CD4-positive, alpha-beta memory T cell (primary cell): ENCODE results near the gene ERBB4. TPM values are rescaled to one million over a fixed set of nuclear protein-coding genes. Genes with fewer than 3 reads are reported as not detected.

Source experiments
- CTCF ChIA-PET: fragments of 350-600 bp; sonication (Branson Sonifier 250); formaldehyde crosslinking; loops from one replicate; lab custom pipeline; 2021; ENCODE audit warnings: inconsistent platforms; ENCODE audit not compliant: partially characterized antibody; lab: Charles Lee
- POLR2A ChIA-PET: fragments of 350-600 bp; sonication (Branson Sonifier 250); formaldehyde crosslinking; loops from one replicate; lab custom pipeline; 2021; ENCODE audit not compliant: partially characterized antibody; lab: Charles Lee
- DNase-seq, 5 donors: peaks; one replicate each; pipeline versions ENCODE4 v3.0.0 to v3.0.0-alpha.2; 2020 to 2022; ENCODE audit warnings: mixed read lengths in 1 of 5
- H3K27ac ChIP-seq: one replicate; pipeline ENCODE4 v1.7.0; 2013; ENCODE audit warnings: low read depth, low read length
- H3K27me3 ChIP-seq: 2 replicates; pipeline ENCODE4 v1.7.0; 2013; ENCODE audit warnings: mild to moderate bottlenecking, low read length, moderate library complexity; ENCODE audit not compliant: insufficient read depth
- H3K36me3 ChIP-seq: 2 replicates; pipeline ENCODE4 v1.7.0; 2013; ENCODE audit warnings: mild to moderate bottlenecking, low read length, moderate library complexity; ENCODE audit not compliant: insufficient read depth
- H3K4me1 ChIP-seq: 2 replicates; pipeline ENCODE4 v1.7.0; 2013; ENCODE audit warnings: mild to moderate bottlenecking, low read length, moderate library complexity; ENCODE audit not compliant: insufficient read depth
- H3K4me3 ChIP-seq, 2 donors: one replicate each; pipeline ENCODE4 v1.7.0; 2013; ENCODE audit warnings: low read length in 2 of 2, mild to moderate bottlenecking in 1 of 2
- H3K9me3 ChIP-seq, 2 donors: one replicate each; pipeline ENCODE4 v1.7.0; 2013; ENCODE audit warnings: low read length in 2 of 2, control low read depth in 1 of 2; ENCODE audit not compliant: control insufficient read depth in 1 of 2
- H3K27ac Mint-ChIP-seq, 7 donors: one replicate each; pipeline ENCODE4 v1.8.0; 2020 to 2021; ENCODE audit warnings: mixed read lengths in 7 of 7, mild to moderate bottlenecking in 6 of 7, inconsistent platforms in 3 of 7, moderate library complexity in 3 of 7
- H3K27me3 Mint-ChIP-seq, 2 donors: one replicate each; pipeline ENCODE4 v1.8.0; 2020 to 2021; ENCODE audit warnings: mixed read lengths in 2 of 2
- H3K36me3 Mint-ChIP-seq, 2 donors: one replicate each; pipeline ENCODE4 v1.8.0; 2020 to 2021; ENCODE audit warnings: mixed read lengths in 2 of 2, inconsistent platforms in 1 of 2, mild to moderate bottlenecking in 1 of 2
- H3K4me1 Mint-ChIP-seq, 4 donors: one replicate each; pipeline ENCODE4 v1.8.0; 2020 to 2021; ENCODE audit warnings: mixed read lengths in 4 of 4, mild to moderate bottlenecking in 1 of 4
- H3K4me3 Mint-ChIP-seq, 8 donors: one replicate each; pipeline ENCODE4 v1.8.0; 2020 to 2021; ENCODE audit warnings: mixed read lengths in 8 of 8, mild to moderate bottlenecking in 7 of 8, moderate library complexity in 6 of 8, inconsistent platforms in 3 of 8
- H3K9me3 Mint-ChIP-seq, 8 donors: one replicate each; pipeline ENCODE4 v1.8.0; 2020 to 2021; ENCODE audit warnings: mixed read lengths in 8 of 8, mild to moderate bottlenecking in 5 of 8, inconsistent platforms in 3 of 8, moderate library complexity in 1 of 8
- intact Hi-C: fragments of 100-400 bp; cut with micrococcal nuclease; formaldehyde crosslinking; loops from one replicate; pipeline ENCODE4 v1.15.1; 2023
- polyA plus RNA-seq, 2 donors: library from polyadenylated mRNA; unstranded; fragments of 300-500 nt; fragmentation: Illumina TruSeq; gene quantifications; one replicate each; pipeline ENCODE4 v1.2.3, GENCODE V29; 2021
- total RNA-seq, 2 experiments: library from RNA; stranded (reverse); gene quantifications; one replicate each; pipeline ENCODE4 v1.2.3, GENCODE V29; 2021

Gene ERBB4
- total and polyA plus RNA-seq, 4 experiments from 2014 or later: not detected

GRCh38 chr2:211990335-211990734 lies 548.3 kb downstream of the ERBB4 start:
- no peak for DNase-seq
- ChIA-PET POLR2A (no interaction called here), CTCF (no interaction called here)
- no peaks in the 10 kb centered on the region for H3K27me3 Mint-ChIP-seq
- no peaks in the 10 kb centered on the region for H3K4me1 Mint-ChIP-seq
- no peak overlapping the region for H3K27ac ChIP-seq
- H3K4me1 ChIP-seq: no peaks in the 10 kb centered on the region
- H3K9me3 ChIP-seq: no peaks in the 10 kb centered on the region
- no peaks in the 10 kb centered on the region for H3K36me3 Mint-ChIP-seq
- no peaks in the 10 kb centered on the region for H3K27me3 ChIP-seq
- H3K4me3 ChIP-seq: no peak overlapping the region
- peaks cover 0 to 6% (median 3%) of the 10 kb centered on the region in 8 donors for H3K9me3 Mint-ChIP-seq
- intact Hi-C loops: no loop called here
- no peak overlapping the region for H3K27ac Mint-ChIP-seq
- no peak overlapping the region for H3K4me3 Mint-ChIP-seq
- H3K36me3 ChIP-seq: no peaks in the 10 kb centered on the region

- H3K9me3 Mint-ChIP-seq: peaks cover 0 to 6% (median 2%) of the 10 kb centered on the region in 8 donors
- no peaks in the 10 kb centered on the region for H3K36me3 Mint-ChIP-seq
- H3K9me3 ChIP-seq: no peaks in the 10 kb centered on the region
- no peaks in the 10 kb centered on the region for H3K27me3 Mint-ChIP-seq
- no peak overlapping the region for H3K27ac Mint-ChIP-seq
- no peaks in the 10 kb centered on the region for H3K4me1 ChIP-seq
- intact Hi-C loops: no loop called here
- no peak overlapping the region for H3K4me3 Mint-ChIP-seq
- no peaks in the 10 kb centered on the region for H3K27me3 ChIP-seq
- ChIA-PET CTCF (no interaction called here), POLR2A (no interaction called here)
- H3K4me3 ChIP-seq: no peak overlapping the region
- no peaks in the 10 kb centered on the region for H3K4me1 Mint-ChIP-seq
- H3K27ac ChIP-seq: no peak overlapping the region
- no peaks in the 10 kb centered on the region for H3K36me3 ChIP-seq
- DNase-seq: no peak
Observed at GRCh38 chr2:211986313-211986712, 552.3 kb downstream of the ERBB4 start.

GRCh38 chr2:211985393-211985792 lies 553.2 kb downstream of the ERBB4 start:
- Mint-ChIP-seq H3K4me3 (no peak overlapping the region), H3K27me3 (no peaks in the 10 kb centered on the region), H3K27ac (no peak overlapping the region), H3K9me3 (peaks cover 0 to 8% (median 3%) of the 10 kb centered on the region in 8 donors), H3K4me1 (no peaks in the 10 kb centered on the region), H3K36me3 (no peaks in the 10 kb centered on the region)
- Histone ChIP-seq H3K4me1 (no peaks in the 10 kb centered on the region), H3K4me3 (no peak overlapping the region), H3K36me3 (no peaks in the 10 kb centered on the region), H3K27ac (no peak overlapping the region), H3K27me3 (no peaks in the 10 kb centered on the region), H3K9me3 (no peaks in the 10 kb centered on the region)
- no peak for DNase-seq
- intact Hi-C loops: no loop called here
- ChIA-PET CTCF (no interaction called here), POLR2A (no interaction called here)

- no peak for DNase-seq
- Mint-ChIP-seq H3K4me1 (no peaks in the 10 kb centered on the region), H3K27ac (no peak overlapping the region), H3K36me3 (no peaks in the 10 kb centered on the region), H3K9me3 (peaks cover 0 to 12% (median 4%) of the 10 kb centered on the region in 8 donors), H3K4me3 (no peak overlapping the region), H3K27me3 (no peaks in the 10 kb centered on the region)
- H3K4me3 ChIP-seq: no peak overlapping the region
- H3K9me3 ChIP-seq: no peaks in the 10 kb centered on the region
- intact Hi-C loops: no loop called here
- CTCF ChIA-PET: no interaction called here
- H3K36me3 ChIP-seq: no peaks in the 10 kb centered on the region
- H3K27ac ChIP-seq: no peak overlapping the region
- no peaks in the 10 kb centered on the region for H3K4me1 ChIP-seq
- H3K27me3 ChIP-seq: no peaks in the 10 kb centered on the region
- POLR2A ChIA-PET: no interaction called here
Observed at GRCh38 chr2:211982162-211982561, 556.4 kb downstream of the ERBB4 start.

GRCh38 chr2:211981451-211981850 lies 557.2 kb downstream of the ERBB4 start:
- peaks cover 0 to 15% (median 4%) of the 10 kb centered on the region in 8 donors for H3K9me3 Mint-ChIP-seq
- H3K27ac ChIP-seq: no peak overlapping the region
- no peaks in the 10 kb centered on the region for H3K9me3 ChIP-seq
- intact Hi-C loops: no loop called here
- POLR2A ChIA-PET: no interaction called here
- no peak overlapping the region for H3K27ac Mint-ChIP-seq
- no peak for DNase-seq
- H3K4me3 ChIP-seq: no peak overlapping the region
- H3K27me3 ChIP-seq: no peaks in the 10 kb centered on the region
- no peaks in the 10 kb centered on the region for H3K4me1 ChIP-seq
- no peak overlapping the region for H3K4me3 Mint-ChIP-seq
- H3K4me1 Mint-ChIP-seq: no peaks in the 10 kb centered on the region
- CTCF ChIA-PET: no interaction called here
- H3K36me3 Mint-ChIP-seq: no peaks in the 10 kb centered on the region
- H3K36me3 ChIP-seq: no peaks in the 10 kb centered on the region
- no peaks in the 10 kb centered on the region for H3K27me3 Mint-ChIP-seq

- no peak overlapping the region for H3K4me3 ChIP-seq
- H3K9me3 Mint-ChIP-seq: peaks cover 0 to 14% (median 3%) of the 10 kb centered on the region in 8 donors
- POLR2A ChIA-PET: no interaction called here
- no peaks in the 10 kb centered on the region for H3K4me1 Mint-ChIP-seq
- H3K36me3 ChIP-seq: no peaks in the 10 kb centered on the region
- H3K27me3 ChIP-seq: no peaks in the 10 kb centered on the region
- H3K27me3 Mint-ChIP-seq: no peaks in the 10 kb centered on the region
- intact Hi-C loops: no loop called here
- CTCF ChIA-PET: no interaction called here
- no peak overlapping the region for H3K4me3 Mint-ChIP-seq
- no peaks in the 10 kb centered on the region for H3K36me3 Mint-ChIP-seq
- no peak for DNase-seq
- no peak overlapping the region for H3K27ac ChIP-seq
- no peaks in the 10 kb centered on the region for H3K9me3 ChIP-seq
- H3K27ac Mint-ChIP-seq: no peak overlapping the region
- no peaks in the 10 kb centered on the region for H3K4me1 ChIP-seq
Observed at GRCh38 chr2:211976076-211976475, 562.5 kb downstream of the ERBB4 start.

GRCh38 chr2:211967234-211967633 lies 571.4 kb downstream of the ERBB4 start:
- Mint-ChIP-seq H3K27me3 (no peaks in the 10 kb centered on the region), H3K9me3 (peaks cover 0 to 6% (median 3%) of the 10 kb centered on the region in 8 donors), H3K4me1 (no peaks in the 10 kb centered on the region), H3K36me3 (no peaks in the 10 kb centered on the region), H3K4me3 (no peak overlapping the region), H3K27ac (no peak overlapping the region)
- POLR2A ChIA-PET: no interaction called here
- intact Hi-C loops: no loop called here
- no peaks in the 10 kb centered on the region for H3K36me3 ChIP-seq
- no peak for DNase-seq
- H3K4me3 ChIP-seq: no peak overlapping the region
- H3K4me1 ChIP-seq: no peaks in the 10 kb centered on the region
- no peak overlapping the region for H3K27ac ChIP-seq
- H3K27me3 ChIP-seq: no peaks in the 10 kb centered on the region
- H3K9me3 ChIP-seq: no peaks in the 10 kb centered on the region
- CTCF ChIA-PET: no interaction called here

GRCh38 chr2:211963969-211964368 lies 574.6 kb downstream of the ERBB4 start:
- Mint-ChIP-seq H3K36me3 (no peaks in the 10 kb centered on the region), H3K9me3 (peaks cover 0 to 3% (median under 1%) of the 10 kb centered on the region in 8 donors), H3K4me3 (no peak overlapping the region), H3K27ac (no peak overlapping the region), H3K27me3 (no peaks in the 10 kb centered on the region), H3K4me1 (no peaks in the 10 kb centered on the region)
- DNase-seq: no peak
- H3K27me3 ChIP-seq: no peaks in the 10 kb centered on the region
- H3K4me3 ChIP-seq: no peak overlapping the region
- no peaks in the 10 kb centered on the region for H3K9me3 ChIP-seq
- CTCF ChIA-PET: no interaction called here
- H3K36me3 ChIP-seq: no peaks in the 10 kb centered on the region
- no peaks in the 10 kb centered on the region for H3K4me1 ChIP-seq
- intact Hi-C loops: no loop called here
- POLR2A ChIA-PET: no interaction called here
- H3K27ac ChIP-seq: no peak overlapping the region
